Vagina (tissue), 2 donors: ENCODE data around the gene AGO3.

Experiments
- POLR2A ChIP-seq, 2 donors: fragments of 450-650 bp; IDR thresholded peaks; one replicate each; pipeline ENCODE4 v1.6.1; 2017; ENCODE audit warnings: antibody characterized with exemption in 2 of 2, mild to moderate bottlenecking in 2 of 2, moderate library complexity in 2 of 2
- POLR2AphosphoS5 ChIP-seq, 2 donors: sonication (generic); formaldehyde crosslinking; IDR thresholded peaks; one replicate each; pipeline ENCODE4 v1.9.0; 2017; ENCODE audit warnings: antibody characterized with exemption in 2 of 2, mild to moderate bottlenecking in 2 of 2, low read depth in 1 of 2; ENCODE audit not compliant: insufficient read depth in 1 of 2
- TF ChIP-seq, protein P1 (sequence below), 3 experiments: fragments of 450-650 bp in 2 of 3; fragments of 200-600 bp in 1 of 3; sonication (generic) in 1 of 3; IDR thresholded peaks; one replicate each; pipeline ENCODE4 v1.5.1; 2017 to 2019; ENCODE audit warnings: antibody characterized with exemption in 3 of 3, mild to moderate bottlenecking in 2 of 3, moderate library complexity in 2 of 3

DNA sequence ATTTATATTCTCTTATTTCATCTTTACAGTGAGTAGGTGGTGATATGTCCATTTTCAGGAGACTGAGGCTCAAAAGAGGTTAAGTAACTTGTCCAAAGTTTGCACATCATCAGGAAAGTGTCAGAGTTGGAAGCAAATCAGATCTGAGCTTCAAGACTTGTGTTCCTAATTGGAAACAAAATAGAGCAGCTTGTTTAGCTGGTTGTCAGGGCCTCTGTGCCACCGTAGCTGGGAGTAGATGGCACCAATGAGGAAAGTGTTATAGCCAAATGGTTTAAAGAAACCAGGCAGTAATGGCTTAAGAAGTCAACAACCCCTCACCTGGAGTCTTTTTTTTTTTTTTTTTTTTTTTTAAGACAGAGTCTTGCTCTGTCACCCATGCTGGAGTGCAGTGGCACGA, 28.2 kb upstream of the AGO3 start:
- TF ChIP-seq POLR2A (IDR thresholded peaks at IDR 0.05) (no peak), POLR2AphosphoS5 (IDR thresholded peaks at IDR 0.05; ENCODE audit: insufficient read depth in 1 of 2, low read depth in 1 of 2) (no peak)
- TF ChIP-seq, protein P1, sequence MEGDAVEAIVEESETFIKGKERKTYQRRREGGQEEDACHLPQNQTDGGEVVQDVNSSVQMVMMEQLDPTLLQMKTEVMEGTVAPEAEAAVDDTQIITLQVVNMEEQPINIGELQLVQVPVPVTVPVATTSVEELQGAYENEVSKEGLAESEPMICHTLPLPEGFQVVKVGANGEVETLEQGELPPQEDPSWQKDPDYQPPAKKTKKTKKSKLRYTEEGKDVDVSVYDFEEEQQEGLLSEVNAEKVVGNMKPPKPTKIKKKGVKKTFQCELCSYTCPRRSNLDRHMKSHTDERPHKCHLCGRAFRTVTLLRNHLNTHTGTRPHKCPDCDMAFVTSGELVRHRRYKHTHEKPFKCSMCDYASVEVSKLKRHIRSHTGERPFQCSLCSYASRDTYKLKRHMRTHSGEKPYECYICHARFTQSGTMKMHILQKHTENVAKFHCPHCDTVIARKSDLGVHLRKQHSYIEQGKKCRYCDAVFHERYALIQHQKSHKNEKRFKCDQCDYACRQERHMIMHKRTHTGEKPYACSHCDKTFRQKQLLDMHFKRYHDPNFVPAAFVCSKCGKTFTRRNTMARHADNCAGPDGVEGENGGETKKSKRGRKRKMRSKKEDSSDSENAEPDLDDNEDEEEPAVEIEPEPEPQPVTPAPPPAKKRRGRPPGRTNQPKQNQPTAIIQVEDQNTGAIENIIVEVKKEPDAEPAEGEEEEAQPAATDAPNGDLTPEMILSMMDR (IDR thresholded peaks at IDR 0.05): no peak
